CD4-positive, alpha-beta T cell treated with Interleukin-1 beta for 1 hour (primary cell): ENCODE results near the gene SPATA3.

Experiments used
- DNase-seq, 2 donors: peaks; one replicate each; pipeline ENCODE4 v3.0.0-alpha.2; 2020 to 2022

Gene SPATA3

DNA sequence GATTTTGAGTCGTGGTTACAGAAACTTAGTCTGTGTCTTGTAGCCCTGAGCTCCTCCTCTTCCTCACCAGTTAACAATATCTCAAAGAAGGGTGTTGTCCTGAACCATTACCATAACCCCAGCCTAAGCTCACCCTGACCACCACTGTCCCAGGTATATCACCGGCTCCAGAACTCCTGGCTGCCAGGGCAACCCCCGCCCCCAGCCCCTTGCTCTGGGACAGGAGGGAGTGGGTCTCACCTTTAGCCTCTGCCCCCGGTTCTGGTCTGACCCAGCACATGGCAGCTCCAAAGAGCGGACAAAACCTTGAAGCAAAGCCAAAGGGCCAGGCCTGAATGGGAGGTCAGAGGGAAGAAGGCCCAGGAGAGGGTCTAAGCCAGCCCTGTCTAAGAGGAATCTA lies 55.2 kb downstream of the SPATA3 start:
- no peak for DNase-seq

DNA sequence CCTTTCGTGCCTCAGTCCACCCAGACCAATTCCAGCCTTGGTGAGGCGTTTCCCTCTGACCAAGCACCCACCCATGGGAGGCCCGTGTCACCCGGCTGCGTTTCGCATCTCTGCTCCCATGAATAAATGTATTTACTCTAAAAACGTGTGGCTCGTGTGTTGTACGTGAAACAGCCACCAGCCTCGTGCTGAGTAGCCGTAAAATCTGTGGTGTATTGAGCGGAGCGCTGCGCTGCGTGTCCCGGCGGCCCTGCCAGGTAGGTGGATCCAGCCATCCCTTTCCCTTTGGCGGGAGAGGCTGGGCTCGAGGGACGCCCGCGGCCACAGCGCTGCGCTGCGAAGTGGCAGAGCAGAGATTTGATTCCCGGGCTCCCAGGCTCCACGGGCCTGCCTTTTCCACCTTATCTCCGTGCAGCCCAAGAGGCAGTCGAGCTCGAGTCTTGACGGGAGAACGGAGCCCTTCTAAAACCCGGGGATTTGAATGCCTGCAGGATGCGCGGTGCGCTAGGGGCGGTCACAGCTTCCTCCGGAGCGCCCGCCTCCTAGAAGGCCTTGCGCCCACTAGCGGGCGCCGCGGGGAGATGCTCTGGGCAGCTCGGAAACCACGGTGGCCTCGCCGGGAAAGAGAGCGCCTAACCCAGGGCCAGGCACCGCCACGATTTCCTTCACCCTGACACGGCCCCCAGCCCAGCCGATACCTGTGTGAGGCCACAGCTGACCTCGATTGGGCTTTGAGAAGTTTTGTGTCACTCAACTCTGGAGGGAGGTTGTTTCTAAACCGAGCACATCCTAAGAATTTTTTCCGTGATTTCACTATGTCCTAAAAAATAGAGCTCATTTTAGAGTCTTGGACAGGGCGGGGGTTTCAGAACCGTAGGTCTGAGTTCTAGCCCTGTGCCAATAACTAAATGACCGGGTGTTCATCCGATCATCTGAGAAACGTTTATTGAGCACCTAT lies 56.9 kb downstream of the SPATA3 start:
- peak; percentile 84 to 85 for DNase-seq

DNA sequence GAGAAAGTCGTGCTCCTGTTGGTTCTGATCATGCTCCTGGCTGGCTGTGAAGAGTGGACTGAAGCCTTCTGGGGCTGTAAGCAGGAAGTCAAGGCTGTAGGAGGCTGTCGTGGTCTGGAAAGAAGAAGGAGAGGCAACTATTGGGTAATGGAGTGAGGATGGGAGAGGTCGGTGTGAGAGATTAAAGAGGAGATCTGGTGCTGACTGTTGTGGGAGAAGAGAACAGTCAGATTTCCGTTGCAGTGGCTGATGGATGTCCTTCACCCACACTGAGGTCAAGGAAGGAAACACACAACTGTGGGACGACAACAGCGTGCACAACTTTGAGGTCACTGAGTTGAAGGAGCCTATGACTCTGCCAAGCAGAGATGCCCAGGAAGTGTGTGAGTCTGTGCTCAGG lies 57.9 kb downstream of the SPATA3 start:
- no peak for DNase-seq

DNA sequence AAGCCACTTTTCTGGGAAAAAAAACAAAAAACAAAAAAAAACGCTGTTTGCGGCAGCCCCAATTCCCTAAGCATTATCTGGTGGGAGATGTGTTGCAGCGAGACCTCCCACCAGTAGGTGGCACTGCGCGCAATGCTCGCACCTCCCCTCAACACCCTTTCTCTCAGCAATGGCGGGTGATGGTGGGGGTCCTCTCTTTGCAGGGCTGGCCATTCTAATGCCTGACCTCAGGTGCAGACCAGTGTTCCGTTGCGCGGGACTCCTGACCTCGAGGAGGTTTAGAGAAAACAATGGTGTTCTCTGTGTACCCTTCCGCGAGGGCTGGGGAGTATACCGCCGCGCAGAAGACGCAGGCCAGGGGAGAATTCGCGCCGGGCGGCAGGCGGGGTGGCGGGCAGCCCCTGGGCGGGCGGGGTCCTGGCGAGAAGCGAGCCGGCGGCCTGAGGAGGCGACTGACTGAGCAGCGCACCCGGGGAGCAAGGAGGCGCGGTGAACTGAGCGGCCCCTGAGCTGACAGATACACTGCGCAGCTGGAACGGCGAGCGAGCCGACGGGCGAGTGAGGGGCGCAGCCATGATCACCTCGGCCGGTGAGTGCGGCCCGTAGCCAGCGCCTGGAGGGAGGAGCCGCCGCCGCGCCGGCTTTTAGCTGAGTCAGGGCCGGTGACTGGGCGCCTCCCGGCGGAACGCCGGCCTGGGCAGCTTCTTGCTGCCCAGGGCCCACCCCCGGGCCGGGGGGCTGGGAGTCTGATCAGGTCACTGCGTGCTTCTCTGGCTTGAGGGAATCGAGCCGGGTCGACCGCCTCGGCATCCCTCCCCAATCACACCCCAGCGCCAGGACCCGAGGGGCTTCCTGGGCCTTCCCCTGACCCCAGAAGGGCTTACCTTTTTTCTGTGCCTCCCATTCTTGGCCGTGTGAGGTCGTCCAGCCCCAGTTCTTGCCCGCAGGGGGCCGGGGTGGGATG lies 60.8 kb downstream of the SPATA3 start, which contains the start of gene PSMD1:
Gene PSMD1 (plus strand): TSS at position 415 of the 964 bp plus-strand sequence. CDS start 159 bp downstream, at position 574.
- peak; percentile 92 to 95 for DNase-seq

DNA sequence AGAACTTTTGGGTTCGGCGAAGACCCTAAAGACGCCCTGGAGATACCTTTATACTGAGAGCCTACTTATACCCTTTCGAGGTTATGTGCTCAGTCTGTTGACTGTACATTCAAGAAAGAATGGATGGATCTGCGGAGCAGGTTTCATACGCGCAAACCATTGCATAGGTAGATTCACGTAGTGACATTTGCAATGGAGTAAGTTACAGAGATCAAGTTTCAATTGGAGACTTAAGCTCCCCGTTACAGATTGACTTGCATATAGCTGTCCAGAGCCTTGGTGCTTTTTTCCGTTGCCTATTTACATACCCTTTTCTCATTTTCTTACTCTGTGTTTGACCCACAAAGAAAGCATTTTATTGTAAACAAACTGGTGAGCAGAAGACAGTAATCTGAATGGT lies 61.7 kb downstream of the SPATA3 start:
- DNase-seq, result no peak
